RWPE2 (cell line): Measurements from ENCODE around the gene TSPEAR.
"Not testable (repeated sequence)": the region's sequence is repeated elsewhere in the genome, so short reads cannot be mapped to it uniquely, and the experiment has no call there.

Source experiments
- ATAC-seq: fragments of 200-7000 bp; cut with Tn5 transposase; 3 replicates; pipeline ENCODE4 v1.9.1; 2021; ENCODE audit warnings: low read depth
- DNase-seq: peaks from one replicate; pipeline ENCODE4 v3.0.0-alpha.2; 2020; ENCODE audit warnings: low spot score
- H3K27ac ChIP-seq: fragments of 450-650 bp; 2 replicates; pipeline ENCODE4 v1.5.1; 2017; ENCODE audit warnings: mild to moderate bottlenecking; ENCODE audit not compliant: poor library complexity, severe bottlenecking
- H3K27me3 ChIP-seq: fragments of 250-450 bp; sonication (Bioruptor Pico); 2 replicates; pipeline ENCODE4 v1.5.1; 2021; ENCODE audit warnings: mild to moderate bottlenecking, moderate library complexity; ENCODE audit not compliant: insufficient read depth, poor library complexity, severe bottlenecking
- H3K36me3 ChIP-seq: fragments of 250-450 bp; sonication (Bioruptor Pico); 2 replicates; pipeline ENCODE4 v1.5.1; 2020; ENCODE audit warnings: low read depth, mild to moderate bottlenecking, moderate library complexity
- H3K4me1 ChIP-seq: fragments of 250-450 bp; sonication (Bioruptor Pico); 2 replicates; pipeline ENCODE4 v1.5.1; 2021; ENCODE audit warnings: mild to moderate bottlenecking, moderate library complexity; ENCODE audit not compliant: insufficient read depth, poor library complexity, severe bottlenecking
- H3K4me3 ChIP-seq: fragments of 250-450 bp; sonication (Bioruptor Pico); 2 replicates; pipeline ENCODE4 v1.5.1; 2021; ENCODE audit warnings: mild to moderate bottlenecking, moderate library complexity; ENCODE audit not compliant: severe bottlenecking
- H3K9me3 ChIP-seq: fragments of 250-450 bp; sonication (Bioruptor Pico); 2 replicates; pipeline ENCODE4 v1.5.1; 2021; ENCODE audit warnings: mild to moderate bottlenecking, moderate library complexity; ENCODE audit not compliant: severe bottlenecking
- TF ChIP-seq, protein P1 (sequence below): fragments of 450-650 bp; IDR thresholded peaks from one replicate; pipeline ENCODE4 v1.5.1; 2017; ENCODE audit warnings: mild to moderate bottlenecking, moderate library complexity; ENCODE audit not compliant: poor library complexity, severe bottlenecking

The TSPEAR gene

DNA sequence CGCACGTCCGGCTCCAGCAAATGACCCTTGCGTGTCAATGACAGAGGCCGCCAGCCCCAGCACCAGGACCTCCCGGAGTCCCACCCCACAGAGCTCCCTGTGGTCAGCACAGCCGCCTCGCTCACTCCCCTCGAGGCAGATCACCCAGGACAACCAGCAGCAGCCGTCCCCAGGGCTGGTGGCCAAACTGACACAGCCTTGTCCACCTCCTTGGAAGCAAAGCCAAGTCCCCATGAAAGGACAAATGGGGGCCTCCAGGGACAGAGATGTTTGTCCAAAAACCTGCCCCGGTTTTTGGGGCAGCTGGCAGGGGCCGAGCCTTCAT lies 72.1 kb downstream of the TSPEAR start:
- Histone ChIP-seq H3K27me3 (no peaks in the 10 kb centered on the region), H3K27ac (no peak overlapping the region), H3K4me1 (no peaks in the 10 kb centered on the region), H3K4me3 (no peak overlapping the region), H3K9me3 (no peaks in the 10 kb centered on the region), H3K36me3 (no peaks in the 10 kb centered on the region)
- TF ChIP-seq, protein P1, sequence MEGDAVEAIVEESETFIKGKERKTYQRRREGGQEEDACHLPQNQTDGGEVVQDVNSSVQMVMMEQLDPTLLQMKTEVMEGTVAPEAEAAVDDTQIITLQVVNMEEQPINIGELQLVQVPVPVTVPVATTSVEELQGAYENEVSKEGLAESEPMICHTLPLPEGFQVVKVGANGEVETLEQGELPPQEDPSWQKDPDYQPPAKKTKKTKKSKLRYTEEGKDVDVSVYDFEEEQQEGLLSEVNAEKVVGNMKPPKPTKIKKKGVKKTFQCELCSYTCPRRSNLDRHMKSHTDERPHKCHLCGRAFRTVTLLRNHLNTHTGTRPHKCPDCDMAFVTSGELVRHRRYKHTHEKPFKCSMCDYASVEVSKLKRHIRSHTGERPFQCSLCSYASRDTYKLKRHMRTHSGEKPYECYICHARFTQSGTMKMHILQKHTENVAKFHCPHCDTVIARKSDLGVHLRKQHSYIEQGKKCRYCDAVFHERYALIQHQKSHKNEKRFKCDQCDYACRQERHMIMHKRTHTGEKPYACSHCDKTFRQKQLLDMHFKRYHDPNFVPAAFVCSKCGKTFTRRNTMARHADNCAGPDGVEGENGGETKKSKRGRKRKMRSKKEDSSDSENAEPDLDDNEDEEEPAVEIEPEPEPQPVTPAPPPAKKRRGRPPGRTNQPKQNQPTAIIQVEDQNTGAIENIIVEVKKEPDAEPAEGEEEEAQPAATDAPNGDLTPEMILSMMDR: no peak
- ATAC-seq (no peak), DNase-seq (no peak)

DNA sequence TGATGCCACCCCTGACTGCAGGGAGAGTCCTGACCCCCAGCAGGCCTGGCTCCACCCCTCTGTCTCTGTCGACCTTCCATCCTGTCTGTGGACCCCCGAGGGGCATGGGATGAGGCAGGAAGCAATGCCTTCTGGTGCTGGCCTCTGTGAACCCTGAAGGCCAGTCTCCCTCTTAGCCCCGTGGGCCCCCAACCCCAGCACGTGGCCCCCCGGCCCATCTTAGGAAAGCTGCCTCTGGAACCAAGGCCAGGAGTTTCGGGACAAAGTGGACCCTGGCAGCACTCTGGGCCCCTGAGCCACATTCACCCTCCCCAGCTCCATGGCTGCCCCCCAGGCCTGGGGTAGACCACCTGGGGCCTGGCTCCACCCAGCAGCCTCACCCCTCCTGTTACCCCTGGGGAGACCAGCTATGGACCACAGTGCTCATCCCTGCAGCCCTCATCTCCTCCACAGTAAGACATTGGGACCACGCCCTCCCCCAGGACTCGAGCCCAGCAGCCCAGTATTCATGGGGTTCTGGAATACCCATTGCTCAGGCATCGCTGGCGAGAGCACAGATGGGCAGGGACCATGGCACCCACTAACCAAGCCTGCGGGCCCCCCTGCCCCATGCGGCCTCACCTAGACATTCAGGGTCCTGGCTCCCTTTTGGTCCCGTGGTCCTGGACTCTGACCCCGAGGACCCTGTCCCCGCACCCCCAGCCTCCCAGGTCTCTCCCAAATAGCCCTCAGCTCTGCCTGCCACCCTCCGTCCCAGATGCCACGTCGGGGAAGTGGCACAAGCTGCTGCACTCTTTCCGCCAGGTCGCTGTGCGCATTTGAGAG lies 72.7 kb downstream of the TSPEAR start:
- not testable (repeated sequence) for H3K27me3 ChIP-seq, ATAC-seq, H3K27ac ChIP-seq, H3K4me1 ChIP-seq, H3K36me3 ChIP-seq, DNase-seq, H3K4me3 ChIP-seq, H3K9me3 ChIP-seq

DNA sequence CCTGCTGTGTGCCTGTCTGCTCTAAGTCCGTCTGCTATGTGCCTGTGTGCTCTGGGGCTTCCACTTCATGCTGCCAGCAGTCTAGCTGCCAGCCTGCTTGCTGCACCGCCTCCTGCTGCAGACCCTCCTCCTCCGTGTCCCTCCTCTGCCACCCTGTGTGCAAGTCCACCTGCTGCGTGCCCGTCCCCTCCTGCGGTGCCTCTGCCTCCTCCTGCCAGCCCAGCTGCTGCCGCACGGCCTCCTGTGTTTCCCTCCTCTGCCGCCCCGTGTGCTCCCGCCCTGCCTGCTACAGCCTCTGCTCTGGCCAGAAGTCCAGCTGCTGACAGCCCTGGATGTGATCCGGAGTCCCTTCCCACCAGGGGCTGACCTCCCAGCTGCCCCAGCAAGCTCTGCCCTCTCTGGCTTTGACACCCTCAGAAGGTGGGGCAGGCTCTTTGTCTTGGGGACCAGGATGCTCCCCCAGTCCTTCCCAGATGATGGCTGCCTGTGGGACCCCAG lies 73.5 kb downstream of the TSPEAR start:
- H3K4me3 ChIP-seq, H3K27ac ChIP-seq, ATAC-seq, H3K9me3 ChIP-seq, DNase-seq, H3K4me1 ChIP-seq, H3K27me3 ChIP-seq, H3K36me3 ChIP-seq: not testable (repeated sequence)

DNA sequence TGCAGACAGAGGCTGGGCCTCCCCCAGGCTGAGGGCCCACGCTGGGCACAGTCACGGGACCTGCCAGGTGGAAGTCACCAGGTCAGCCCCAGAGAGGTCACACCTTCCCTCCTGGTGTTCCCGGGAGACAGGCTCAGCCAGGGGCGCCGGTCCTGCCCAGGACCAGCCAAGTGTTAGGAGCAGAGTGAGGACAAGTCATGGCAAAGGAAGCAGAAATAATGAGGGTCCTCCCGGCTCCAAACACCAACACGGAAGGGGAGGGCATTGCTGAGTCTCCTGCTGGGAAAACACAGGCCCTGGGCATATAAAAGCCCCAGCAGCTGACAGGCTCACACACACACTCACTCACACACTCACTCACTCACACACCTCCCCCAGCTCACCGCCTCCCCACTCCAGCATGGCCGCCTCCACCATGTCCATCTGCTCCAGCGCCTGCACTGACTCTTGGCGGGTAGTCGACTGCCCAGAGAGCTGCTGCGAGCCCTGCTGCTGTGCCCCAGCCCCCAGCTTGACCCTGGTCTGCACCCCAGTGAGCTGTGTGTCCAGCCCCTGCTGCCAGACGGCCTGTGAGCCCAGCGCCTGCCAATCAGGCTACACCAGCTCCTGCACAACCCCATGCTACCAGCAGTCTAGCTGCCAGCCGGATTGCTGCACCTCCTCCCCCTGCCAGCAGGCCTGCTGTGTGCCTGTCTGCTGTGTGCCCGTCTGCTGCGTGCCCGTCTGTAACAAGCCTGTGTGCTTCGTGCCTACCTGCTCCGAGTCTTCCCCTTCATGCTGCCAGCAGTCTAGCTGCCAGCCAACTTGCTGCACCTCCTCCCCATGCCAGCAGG lies 74.1 kb downstream of the TSPEAR start, which contains the start of gene KRTAP10-10:
KRTAP10-10 (plus strand) TSS at position 339 of the 833 bp plus-strand sequence; CDS start at position 401, 62 bp downstream.
- TF ChIP-seq, protein P1: no peak

DNA sequence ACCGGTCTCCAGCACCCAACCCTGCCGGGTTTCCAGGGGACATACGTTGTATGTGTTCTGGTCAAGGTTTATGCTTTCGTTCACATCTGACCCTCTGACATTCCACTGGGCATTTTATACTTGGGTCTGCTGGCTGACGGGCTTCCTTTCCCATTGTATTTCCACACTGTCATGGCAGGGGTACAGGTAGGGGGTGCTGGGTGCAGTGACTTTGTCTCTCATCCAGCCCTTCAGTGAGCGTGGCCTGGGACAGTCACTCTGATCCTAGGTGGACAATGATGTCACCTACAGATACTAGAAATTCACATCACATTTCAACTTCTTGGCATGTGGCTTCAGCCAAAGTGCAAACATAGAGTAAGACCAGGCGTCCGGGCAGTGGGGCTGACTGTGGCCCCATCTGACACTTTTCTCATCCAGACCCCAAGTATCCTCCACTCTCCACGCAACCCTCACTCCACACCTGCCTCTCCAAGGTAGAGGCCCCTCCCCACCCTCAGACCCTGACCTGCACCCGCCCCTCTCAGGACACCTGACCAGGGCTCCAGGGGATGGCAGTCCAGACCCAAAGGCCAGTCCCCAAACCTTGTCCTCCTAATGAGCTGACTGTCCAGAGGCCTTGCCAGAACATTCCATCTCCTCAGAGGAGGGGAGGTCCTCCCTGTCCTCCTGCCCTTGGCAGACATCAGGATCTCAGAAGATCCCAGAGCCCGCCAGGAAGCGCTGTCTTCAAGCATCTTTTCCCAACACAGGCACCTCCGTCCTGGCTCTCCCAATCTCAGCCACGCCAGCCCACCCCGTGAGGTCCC lies 75.0 kb downstream of the TSPEAR start:
- ATAC-seq (no peak), DNase-seq (peak; percentile 26)
- H3K27ac ChIP-seq: no peak overlapping the region
- H3K36me3 ChIP-seq: no peaks in the 10 kb centered on the region
- no peaks in the 10 kb centered on the region for H3K27me3 ChIP-seq
- peaks cover 9% of the 10 kb centered on the region for H3K9me3 ChIP-seq
- H3K4me3 ChIP-seq: no peak overlapping the region
- TF ChIP-seq, protein P1: no peak
- no peaks in the 10 kb centered on the region for H3K4me1 ChIP-seq

More for the DNA sequence above, 74.1 kb downstream of the TSPEAR start, which contains the start of gene KRTAP10-10:
- Histone ChIP-seq H3K27ac (no peak within 1 kb of the TSS), H3K27me3 (no peaks in the 10 kb centered on the region), H3K4me3 (no peak within 1 kb of the TSS), H3K4me1 (no peaks in the 10 kb centered on the region), H3K9me3 (peaks cover 4% of the 10 kb centered on the region), H3K36me3 (no peaks in the 10 kb centered on the region)
- DNase-seq (no peak), ATAC-seq (no peak)
